Caco-2 (cell line): ENCODE data around the gene ABCC10. TPM values are rescaled to one million over a fixed set of nuclear protein-coding genes. Genes with fewer than 3 reads are reported as not detected.

Source experiments
- BruUV-seq: library from RNA; stranded (reverse); fragments of 400-500 nt; replicated peaks from 2 replicates; lab custom pipeline; 2021; lab: Mats Ljungman, UMichigan
- CTCF ChIA-PET: fragments of 300-600 bp; sonication (Branson Sonifier 250); formaldehyde crosslinking; loops from one replicate; lab custom pipeline; 2022; ENCODE audit warnings: antibody characterized with exemption; lab: Charles Lee
- POLR2A ChIA-PET: fragments of 300-600 bp; sonication (Branson Sonifier 250); formaldehyde crosslinking; loops from one replicate; lab custom pipeline; 2022; ENCODE audit warnings: antibody characterized with exemption; lab: Charles Lee
- DNase-seq, 2 experiments: peaks; one replicate each; pipeline versions ENCODE4 v3.0.0 to v3.0.0-alpha.2; 2020 to 2022
- H3K27me3 ChIP-seq: replicated peaks from 2 replicates; pipeline ENCODE4 v1.6.0; 2011; ENCODE audit warnings: low read length; ENCODE audit not compliant: control insufficient read depth, insufficient read depth
- H3K36me3 ChIP-seq: 2 replicates; pipeline ENCODE4 v1.5.1; 2011; ENCODE audit warnings: low read length; ENCODE audit not compliant: control insufficient read depth, insufficient read depth
- H3K4me1 ChIP-seq: fragments of 250-450 bp; sonication (Bioruptor Pico); 2 replicates; pipeline ENCODE4 v1.5.1; 2020; ENCODE audit warnings: mild to moderate bottlenecking
- H3K4me3 ChIP-seq: 2 replicates; pipeline ENCODE4 v1.5.1; 2011; ENCODE audit warnings: low read depth, mild to moderate bottlenecking, control low read depth, low read length
- H3K9me3 ChIP-seq: fragments of 250-450 bp; sonication (Bioruptor Pico); 2 replicates; pipeline ENCODE4 v1.5.1; 2020; ENCODE audit warnings: mild to moderate bottlenecking, moderate library complexity
- H3K27ac Mint-ChIP-seq: one replicate; pipeline ENCODE4 v1.8.0; 2022; ENCODE audit warnings: mixed read lengths; ENCODE audit not compliant: unreplicated experiment
- H3K27me3 Mint-ChIP-seq: one replicate; pipeline ENCODE4 v1.8.0; 2022; ENCODE audit warnings: mixed read lengths; ENCODE audit not compliant: insufficient read depth, unreplicated experiment
- H3K36me3 Mint-ChIP-seq: one replicate; pipeline ENCODE4 v1.8.0; 2022; ENCODE audit warnings: mild to moderate bottlenecking, mixed read lengths; ENCODE audit not compliant: insufficient read depth, unreplicated experiment
- H3K4me1 Mint-ChIP-seq: one replicate; pipeline ENCODE4 v1.8.0; 2022; ENCODE audit warnings: low read depth, mixed read lengths; ENCODE audit not compliant: unreplicated experiment
- H3K4me3 Mint-ChIP-seq: one replicate; pipeline ENCODE4 v1.8.0; 2022; ENCODE audit warnings: mild to moderate bottlenecking, moderate library complexity, mixed read lengths; ENCODE audit not compliant: unreplicated experiment
- H3K9me3 Mint-ChIP-seq: one replicate; pipeline ENCODE4 v1.8.0; 2022; ENCODE audit warnings: mixed read lengths; ENCODE audit not compliant: unreplicated experiment
- CTCF ChIP-seq, 2 experiments: fragments of 200-600 bp in 1 of 2; IDR thresholded peaks; 1 replicate in 1 of 2; 2 replicates in 1 of 2; pipeline versions ENCODE4 v1.5.1 to v1.8.0; 2011 to 2022; ENCODE audit warnings: antibody characterized with exemption in 1 of 2, control low read depth in 1 of 2, inconsistent platforms in 1 of 2, low read depth in 1 of 2, low read length in 1 of 2, mild to moderate bottlenecking in 1 of 2, moderate library complexity in 1 of 2; ENCODE audit not compliant: insufficient read depth in 1 of 2, severe bottlenecking in 1 of 2, unreplicated experiment in 1 of 2
- intact Hi-C: fragments of 100-400 bp; cut with micrococcal nuclease; formaldehyde crosslinking; loops from one replicate; pipeline ENCODE4 v1.10.0; 2022; ENCODE audit not compliant: unreplicated experiment
- total RNA-seq: library from RNA; stranded (reverse); gene quantifications from 2 replicates; pipeline ENCODE4 v1.2.3, GENCODE V29; 2022

Gene ABCC10
- total RNA-seq, 1 experiment from 2014 or later = 40.1 TPM

GRCh38 chr6:43451939-43452338 is 24.6 kb downstream of the ABCC10 start:
- Histone ChIP-seq H3K4me1 (peaks cover 7% of the 10 kb centered on the region; the same call in 1 of the 2 replicates), H3K4me3 (no peak overlapping the region), H3K36me3 (no peaks in the 10 kb centered on the region), H3K27me3 (no peaks in the 10 kb centered on the region), H3K9me3 (no peaks in the 10 kb centered on the region)
- no TSS peak for BruUV-seq
- TF ChIP-seq CTCF (IDR thresholded peaks at IDR 0.05; ENCODE audit: insufficient read depth in 1 of 2, low read depth in 1 of 2, low read length in 1 of 2, severe bottlenecking in 1 of 2, unreplicated experiment in 1 of 2) = no peak
- no peak for DNase-seq
- Mint-ChIP-seq H3K27ac (no peak overlapping the region), H3K36me3 (peaks cover 24% of the 10 kb centered on the region), H3K9me3 (no peaks in the 10 kb centered on the region), H3K4me1 (no peaks in the 10 kb centered on the region), H3K4me3 (no peak overlapping the region), H3K27me3 (no peaks in the 10 kb centered on the region)
- ChIA-PET POLR2A (no interaction called here), CTCF (no interaction called here)
- intact Hi-C loops = no loop called here

- no peak overlapping the region for H3K4me3 ChIP-seq
- H3K9me3 Mint-ChIP-seq = no peaks in the 10 kb centered on the region
- BruUV-seq = no TSS peak
- no peaks in the 10 kb centered on the region for H3K27me3 ChIP-seq
- peaks cover 15% of the 10 kb centered on the region for H3K36me3 Mint-ChIP-seq
- H3K4me3 Mint-ChIP-seq = no peak overlapping the region
- DNase-seq = no peak
- H3K4me1 ChIP-seq = peaks cover 7% of the 10 kb centered on the region; the same call in 1 of the 2 replicates
- no peak overlapping the region for H3K27ac Mint-ChIP-seq
- ChIA-PET CTCF (interaction anchor here (5.5 kb wide), 1 partner anchor 44 kb away, joined by 19 read pairs; no protein-coding TSS in a partner anchor), POLR2A (no interaction called here)
- TF ChIP-seq CTCF (IDR thresholded peaks at IDR 0.05; ENCODE audit: insufficient read depth in 1 of 2, low read depth in 1 of 2, low read length in 1 of 2, severe bottlenecking in 1 of 2, unreplicated experiment in 1 of 2) = no peak
- H3K4me1 Mint-ChIP-seq = no peaks in the 10 kb centered on the region
- H3K27me3 Mint-ChIP-seq = no peaks in the 10 kb centered on the region
- intact Hi-C loops = no loop called here
- H3K36me3 ChIP-seq = no peaks in the 10 kb centered on the region
- no peaks in the 10 kb centered on the region for H3K9me3 ChIP-seq
Measured at GRCh38 chr6:43452896-43453295, 25.6 kb downstream of the ABCC10 start.

GRCh38 chr6:43453831-43454230 is 26.5 kb downstream of the ABCC10 start:
- H3K9me3 Mint-ChIP-seq = no peaks in the 10 kb centered on the region
- no peaks in the 10 kb centered on the region for H3K9me3 ChIP-seq
- ChIA-PET CTCF (interaction anchor here (5.5 kb wide), 1 partner anchor 43 kb away, joined by 19 read pairs; no protein-coding TSS in a partner anchor), POLR2A (no interaction called here)
- DNase-seq = no peak
- peak overlapping the region; percentile 78 for H3K4me3 Mint-ChIP-seq
- H3K36me3 Mint-ChIP-seq = peaks cover 14% of the 10 kb centered on the region
- no peak overlapping the region for H3K27ac Mint-ChIP-seq
- H3K27me3 ChIP-seq = no peaks in the 10 kb centered on the region
- H3K4me1 Mint-ChIP-seq = no peaks in the 10 kb centered on the region
- no peak overlapping the region for H3K4me3 ChIP-seq
- no peak for TF ChIP-seq CTCF (IDR thresholded peaks at IDR 0.05; ENCODE audit: insufficient read depth in 1 of 2, low read depth in 1 of 2, low read length in 1 of 2, severe bottlenecking in 1 of 2, unreplicated experiment in 1 of 2)
- H3K27me3 Mint-ChIP-seq = no peaks in the 10 kb centered on the region
- H3K4me1 ChIP-seq = peaks cover 7% of the 10 kb centered on the region; the same call in 1 of the 2 replicates
- BruUV-seq = no TSS peak
- H3K36me3 ChIP-seq = no peaks in the 10 kb centered on the region
- intact Hi-C loops = loop anchor here (1.0 to 2.0 kb wide), 3 partner anchors 42 to 67 kb away; no protein-coding TSS in a partner anchor
